WTC11 (cell line): Measurements from ENCODE around the gene OR2AJ1. TPM values are rescaled to one million over a fixed set of nuclear protein-coding genes. Genes with fewer than 3 reads are reported as not detected.

ENCODE experiments used
- ATAC-seq: fragments of 200-7000 bp; cut with Tn5 transposase; 2 replicates; pipeline ENCODE4 v1.10.0; 2021; ENCODE audit warnings: mild to moderate bottlenecking, moderate library complexity
- CTCF ChIA-PET: fragments of 300-600 bp; sonication (Branson Sonifier 250); formaldehyde crosslinking; loops from one replicate; lab custom pipeline; 2021; ENCODE audit warnings: antibody characterized with exemption; lab: Charles Lee
- POLR2A ChIA-PET: fragments of 350-600 bp; sonication (Branson Sonifier 250); formaldehyde crosslinking; loops from one replicate; lab custom pipeline; 2021; ENCODE audit warnings: antibody characterized with exemption; lab: Charles Lee
- DNase-seq: peaks from one replicate; pipeline ENCODE4 v3.0.0; 2021; ENCODE audit warnings: low spot score
- H3K27ac Mint-ChIP-seq: 2 replicates; pipeline ENCODE4 v1.8.0; 2021; ENCODE audit warnings: mixed read lengths
- H3K27me3 Mint-ChIP-seq: 2 replicates; pipeline ENCODE4 v1.8.0; 2021; ENCODE audit warnings: low read depth, mild to moderate bottlenecking, moderate library complexity, mixed read lengths
- H3K36me3 Mint-ChIP-seq: 2 replicates; pipeline ENCODE4 v1.8.0; 2021; ENCODE audit warnings: mixed read lengths
- H3K4me1 Mint-ChIP-seq: 2 replicates; pipeline ENCODE4 v1.8.0; 2022; ENCODE audit warnings: mixed read lengths
- H3K4me3 Mint-ChIP-seq: 2 replicates; pipeline ENCODE4 v1.8.0; 2021; ENCODE audit warnings: mild to moderate bottlenecking, moderate library complexity, mixed read lengths
- H3K9me3 Mint-ChIP-seq: 2 replicates; pipeline ENCODE4 v1.8.0; 2021; ENCODE audit warnings: mixed read lengths
- CBFB ChIP-seq: sonication (generic); formaldehyde crosslinking; IDR thresholded peaks from 2 replicates; pipeline ENCODE4 v1.8.1; 2022; ENCODE audit warnings: mild to moderate bottlenecking, low read depth, missing genetic modification reagents
- EMX1 ChIP-seq: fragments of 250-450 bp; sonication (Bioruptor Pico); IDR thresholded peaks from 2 replicates; pipeline ENCODE4 v1.8.0; 2021; ENCODE audit warnings: mild to moderate bottlenecking
- GTF2I ChIP-seq: fragments of 250-450 bp; sonication (Bioruptor Pico); conservative IDR thresholded peaks from 2 replicates; pipeline ENCODE4 v1.4.0; 2021; ENCODE audit warnings: mild to moderate bottlenecking
- NR1H2 ChIP-seq: sonication (generic); formaldehyde crosslinking; IDR thresholded peaks from 2 replicates; pipeline ENCODE4 v1.9.0; 2021; ENCODE audit warnings: mild to moderate bottlenecking, moderate library complexity, missing genetic modification reagents
- NR3C1 ChIP-seq: sonication (generic); formaldehyde crosslinking; conservative IDR thresholded peaks from 2 replicates; pipeline ENCODE4 v1.8.1; 2023; ENCODE audit warnings: low read depth, mild to moderate bottlenecking, missing genetic modification reagents
- TCF7 ChIP-seq: sonication (generic); formaldehyde crosslinking; IDR thresholded peaks from 2 replicates; pipeline ENCODE4 v1.8.0; 2022; ENCODE audit warnings: mild to moderate bottlenecking, low read depth, missing genetic modification reagents, moderate library complexity
- ZNF121 ChIP-seq: sonication (generic); formaldehyde crosslinking; IDR thresholded peaks from 2 replicates; pipeline ENCODE4 v1.8.0; 2023; ENCODE audit warnings: missing genetic modification reagents
- ZNF232 ChIP-seq: sonication (generic); formaldehyde crosslinking; IDR thresholded peaks from 2 replicates; pipeline ENCODE4 v1.8.0; 2022; ENCODE audit warnings: mild to moderate bottlenecking, missing genetic modification reagents
- ZNF263 ChIP-seq: sonication (generic); formaldehyde crosslinking; IDR thresholded peaks from 2 replicates; pipeline ENCODE4 v1.8.1; 2022; ENCODE audit warnings: low read depth, mild to moderate bottlenecking, moderate library complexity, missing genetic modification reagents
- ZNF396 ChIP-seq: fragments of 250-450 bp; sonication (Bioruptor Pico); IDR thresholded peaks from 2 replicates; pipeline ENCODE4 v1.8.0; 2021; ENCODE audit warnings: mild to moderate bottlenecking, moderate library complexity, borderline replicate concordance
- ZNF423 ChIP-seq: fragments of 250-450 bp; sonication (Bioruptor Pico); IDR thresholded peaks from 2 replicates; pipeline ENCODE4 v2.1.2; 2022; ENCODE audit warnings: mild to moderate bottlenecking, moderate library complexity
- total RNA-seq: library from RNA; stranded (reverse); gene quantifications from 3 replicates; pipeline ENCODE4 v1.2.3, GENCODE V29; 2021
- TF ChIP-seq, protein P1 (sequence below): sonication (generic); formaldehyde crosslinking; IDR thresholded peaks from 2 replicates; pipeline ENCODE4 v1.8.0; 2022; ENCODE audit warnings: mild to moderate bottlenecking, missing genetic modification reagents
- TF ChIP-seq, protein P2 (sequence below): sonication (generic); formaldehyde crosslinking; IDR thresholded peaks from 2 replicates; pipeline ENCODE4 v1.8.1; 2023; ENCODE audit warnings: mild to moderate bottlenecking, moderate library complexity, missing genetic modification reagents
- TF ChIP-seq, protein P3 (sequence below): sonication (generic); formaldehyde crosslinking; IDR thresholded peaks from 2 replicates; pipeline ENCODE4 v1.8.1; 2022; ENCODE audit warnings: low read depth, mild to moderate bottlenecking, moderate library complexity, missing genetic modification reagents, borderline replicate concordance
- TF ChIP-seq, protein P4 (sequence below): fragments of 250-450 bp; sonication (Bioruptor Pico); IDR thresholded peaks from 2 replicates; pipeline ENCODE4 v1.9.0; 2021; ENCODE audit warnings: moderate library complexity, mild to moderate bottlenecking, inconsistent platforms, borderline replicate concordance
- TF ChIP-seq, protein P5 (sequence below): sonication (generic); formaldehyde crosslinking; IDR thresholded peaks from 2 replicates; pipeline ENCODE4 v1.8.1; 2023; ENCODE audit warnings: mild to moderate bottlenecking, missing genetic modification reagents, borderline replicate concordance
- TF ChIP-seq, protein P6 (sequence below): sonication (generic); formaldehyde crosslinking; conservative IDR thresholded peaks from 2 replicates; pipeline ENCODE4 v1.8.1; 2023; ENCODE audit warnings: mild to moderate bottlenecking, low read depth, missing genetic modification reagents, moderate library complexity

The OR2AJ1 gene
- total RNA-seq, 1 experiment from 2014 or later, result not detected

DNA sequence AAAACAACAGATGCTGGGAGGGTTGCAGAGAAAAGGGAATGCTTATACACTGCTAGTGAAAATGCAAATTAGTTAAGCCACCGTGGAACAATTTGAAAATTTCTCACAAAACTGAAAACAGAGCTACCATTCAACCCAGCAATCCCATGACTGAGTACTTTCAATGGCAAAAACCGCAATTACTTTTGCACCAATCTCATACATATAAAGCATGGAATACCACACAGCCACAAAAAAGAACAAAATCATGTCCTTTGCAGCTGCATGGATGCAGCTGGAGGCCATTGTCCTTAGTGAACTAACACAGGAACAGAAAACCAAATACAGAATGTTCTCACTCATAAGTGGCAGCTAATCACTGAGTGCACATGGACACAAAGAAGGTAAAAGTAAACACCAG, 10.9 kb upstream of the OR2AJ1 start (continued):
- TF ChIP-seq, protein P1, sequence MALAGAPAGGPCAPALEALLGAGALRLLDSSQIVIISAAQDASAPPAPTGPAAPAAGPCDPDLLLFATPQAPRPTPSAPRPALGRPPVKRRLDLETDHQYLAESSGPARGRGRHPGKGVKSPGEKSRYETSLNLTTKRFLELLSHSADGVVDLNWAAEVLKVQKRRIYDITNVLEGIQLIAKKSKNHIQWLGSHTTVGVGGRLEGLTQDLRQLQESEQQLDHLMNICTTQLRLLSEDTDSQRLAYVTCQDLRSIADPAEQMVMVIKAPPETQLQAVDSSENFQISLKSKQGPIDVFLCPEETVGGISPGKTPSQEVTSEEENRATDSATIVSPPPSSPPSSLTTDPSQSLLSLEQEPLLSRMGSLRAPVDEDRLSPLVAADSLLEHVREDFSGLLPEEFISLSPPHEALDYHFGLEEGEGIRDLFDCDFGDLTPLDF, result no peak
- TF ChIP-seq, protein P2, sequence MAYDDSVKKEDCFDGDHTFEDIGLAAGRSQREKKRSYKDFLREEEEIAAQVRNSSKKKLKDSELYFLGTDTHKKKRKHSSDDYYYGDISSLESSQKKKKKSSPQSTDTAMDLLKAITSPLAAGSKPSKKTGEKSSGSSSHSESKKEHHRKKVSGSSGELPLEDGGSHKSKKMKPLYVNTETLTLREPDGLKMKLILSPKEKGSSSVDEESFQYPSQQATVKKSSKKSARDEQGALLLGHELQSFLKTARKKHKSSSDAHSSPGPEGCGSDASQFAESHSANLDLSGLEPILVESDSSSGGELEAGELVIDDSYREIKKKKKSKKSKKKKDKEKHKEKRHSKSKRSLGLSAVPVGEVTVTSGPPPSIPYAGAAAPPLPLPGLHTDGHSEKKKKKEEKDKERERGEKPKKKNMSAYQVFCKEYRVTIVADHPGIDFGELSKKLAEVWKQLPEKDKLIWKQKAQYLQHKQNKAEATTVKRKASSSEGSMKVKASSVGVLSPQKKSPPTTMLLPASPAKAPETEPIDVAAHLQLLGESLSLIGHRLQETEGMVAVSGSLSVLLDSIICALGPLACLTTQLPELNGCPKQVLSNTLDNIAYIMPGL (CRISPR knock-in tag), result no peak

DNA sequence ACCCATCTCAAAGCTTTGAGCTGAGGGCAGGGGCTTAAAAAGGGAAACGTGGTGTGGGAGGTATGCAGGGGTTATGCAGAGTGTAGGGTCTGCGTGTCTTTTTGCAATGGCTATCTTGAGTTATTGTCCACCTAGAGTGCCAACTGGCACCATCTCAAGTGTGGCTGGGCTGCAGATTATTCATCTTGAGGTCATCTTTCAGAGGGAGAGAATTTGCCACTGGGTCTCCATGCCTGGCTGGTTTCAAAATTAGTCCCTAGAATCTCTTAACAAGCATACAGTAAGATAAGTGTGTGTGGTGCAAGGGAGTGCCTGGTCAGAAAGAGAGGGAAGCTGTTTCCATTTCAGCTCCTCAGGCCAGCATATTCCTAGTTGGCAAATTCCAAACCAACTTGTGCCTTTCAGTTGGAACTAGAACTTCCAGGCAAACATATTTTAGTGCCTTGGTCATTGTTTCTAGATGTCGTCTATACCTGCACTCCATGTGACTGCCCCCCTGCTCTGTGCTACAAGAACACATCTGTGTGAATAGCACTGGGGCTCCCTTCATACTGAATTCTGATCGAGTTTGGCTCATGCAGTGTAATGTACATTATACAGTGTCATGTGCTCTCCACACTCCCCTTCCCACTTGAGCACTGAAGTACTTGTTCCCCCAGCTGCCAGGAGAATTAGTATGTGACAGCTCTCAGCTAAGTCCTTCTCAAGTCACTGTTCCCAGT, 9.6 kb upstream of the OR2AJ1 start:
- H3K27ac Mint-ChIP-seq, result no peak overlapping the region
- H3K9me3 Mint-ChIP-seq, result peaks cover 59% of the 10 kb centered on the region
- H3K4me1 Mint-ChIP-seq, result no peaks in the 10 kb centered on the region
- peaks cover 28% of the 10 kb centered on the region for H3K36me3 Mint-ChIP-seq
- POLR2A ChIA-PET, result no interaction called here
- TF ChIP-seq, protein P1, result no peak
- TF ChIP-seq, protein P3, sequence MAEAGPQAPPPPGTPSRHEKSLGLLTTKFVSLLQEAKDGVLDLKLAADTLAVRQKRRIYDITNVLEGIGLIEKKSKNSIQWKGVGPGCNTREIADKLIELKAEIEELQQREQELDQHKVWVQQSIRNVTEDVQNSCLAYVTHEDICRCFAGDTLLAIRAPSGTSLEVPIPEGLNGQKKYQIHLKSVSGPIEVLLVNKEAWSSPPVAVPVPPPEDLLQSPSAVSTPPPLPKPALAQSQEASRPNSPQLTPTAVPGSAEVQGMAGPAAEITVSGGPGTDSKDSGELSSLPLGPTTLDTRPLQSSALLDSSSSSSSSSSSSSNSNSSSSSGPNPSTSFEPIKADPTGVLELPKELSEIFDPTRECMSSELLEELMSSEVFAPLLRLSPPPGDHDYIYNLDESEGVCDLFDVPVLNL (CRISPR knock-in tag), result no peak
- TF ChIP-seq ZNF232, result no peak
- TF ChIP-seq TCF7, result no peak
- TF ChIP-seq NR3C1, result no peak
- TF ChIP-seq EMX1 (CRISPR knock-in tag), result no peak
- TF ChIP-seq ZNF423 (CRISPR knock-in tag), result no peak
- TF ChIP-seq, protein P4, sequence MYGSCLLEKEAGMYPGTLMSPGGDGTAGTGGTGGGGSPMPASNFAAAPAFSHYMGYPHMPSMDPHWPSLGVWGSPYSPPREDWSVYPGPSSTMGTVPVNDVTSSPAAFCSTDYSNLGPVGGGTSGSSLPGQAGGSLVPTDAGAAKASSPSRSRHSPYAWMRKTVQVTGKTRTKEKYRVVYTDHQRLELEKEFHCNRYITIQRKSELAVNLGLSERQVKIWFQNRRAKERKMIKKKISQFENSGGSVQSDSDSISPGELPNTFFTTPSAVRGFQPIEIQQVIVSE (CRISPR knock-in tag), result no peak
- TF ChIP-seq, protein P5, sequence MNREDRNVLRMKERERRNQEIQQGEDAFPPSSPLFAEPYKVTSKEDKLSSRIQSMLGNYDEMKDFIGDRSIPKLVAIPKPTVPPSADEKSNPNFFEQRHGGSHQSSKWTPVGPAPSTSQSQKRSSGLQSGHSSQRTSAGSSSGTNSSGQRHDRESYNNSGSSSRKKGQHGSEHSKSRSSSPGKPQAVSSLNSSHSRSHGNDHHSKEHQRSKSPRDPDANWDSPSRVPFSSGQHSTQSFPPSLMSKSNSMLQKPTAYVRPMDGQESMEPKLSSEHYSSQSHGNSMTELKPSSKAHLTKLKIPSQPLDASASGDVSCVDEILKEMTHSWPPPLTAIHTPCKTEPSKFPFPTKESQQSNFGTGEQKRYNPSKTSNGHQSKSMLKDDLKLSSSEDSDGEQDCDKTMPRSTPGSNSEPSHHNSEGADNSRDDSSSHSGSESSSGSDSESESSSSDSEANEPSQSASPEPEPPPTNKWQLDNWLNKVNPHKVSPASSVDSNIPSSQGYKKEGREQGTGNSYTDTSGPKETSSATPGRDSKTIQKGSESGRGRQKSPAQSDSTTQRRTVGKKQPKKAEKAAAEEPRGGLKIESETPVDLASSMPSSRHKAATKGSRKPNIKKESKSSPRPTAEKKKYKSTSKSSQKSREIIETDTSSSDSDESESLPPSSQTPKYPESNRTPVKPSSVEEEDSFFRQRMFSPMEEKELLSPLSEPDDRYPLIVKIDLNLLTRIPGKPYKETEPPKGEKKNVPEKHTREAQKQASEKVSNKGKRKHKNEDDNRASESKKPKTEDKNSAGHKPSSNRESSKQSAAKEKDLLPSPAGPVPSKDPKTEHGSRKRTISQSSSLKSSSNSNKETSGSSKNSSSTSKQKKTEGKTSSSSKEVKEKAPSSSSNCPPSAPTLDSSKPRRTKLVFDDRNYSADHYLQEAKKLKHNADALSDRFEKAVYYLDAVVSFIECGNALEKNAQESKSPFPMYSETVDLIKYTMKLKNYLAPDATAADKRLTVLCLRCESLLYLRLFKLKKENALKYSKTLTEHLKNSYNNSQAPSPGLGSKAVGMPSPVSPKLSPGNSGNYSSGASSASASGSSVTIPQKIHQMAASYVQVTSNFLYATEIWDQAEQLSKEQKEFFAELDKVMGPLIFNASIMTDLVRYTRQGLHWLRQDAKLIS, result no peak
- TF ChIP-seq ZNF263 (CRISPR knock-in tag), result no peak
- TF ChIP-seq NR1H2 (CRISPR knock-in tag), result no peak
- no peak for TF ChIP-seq ZNF121 (CRISPR knock-in tag)
- TF ChIP-seq, protein P6, sequence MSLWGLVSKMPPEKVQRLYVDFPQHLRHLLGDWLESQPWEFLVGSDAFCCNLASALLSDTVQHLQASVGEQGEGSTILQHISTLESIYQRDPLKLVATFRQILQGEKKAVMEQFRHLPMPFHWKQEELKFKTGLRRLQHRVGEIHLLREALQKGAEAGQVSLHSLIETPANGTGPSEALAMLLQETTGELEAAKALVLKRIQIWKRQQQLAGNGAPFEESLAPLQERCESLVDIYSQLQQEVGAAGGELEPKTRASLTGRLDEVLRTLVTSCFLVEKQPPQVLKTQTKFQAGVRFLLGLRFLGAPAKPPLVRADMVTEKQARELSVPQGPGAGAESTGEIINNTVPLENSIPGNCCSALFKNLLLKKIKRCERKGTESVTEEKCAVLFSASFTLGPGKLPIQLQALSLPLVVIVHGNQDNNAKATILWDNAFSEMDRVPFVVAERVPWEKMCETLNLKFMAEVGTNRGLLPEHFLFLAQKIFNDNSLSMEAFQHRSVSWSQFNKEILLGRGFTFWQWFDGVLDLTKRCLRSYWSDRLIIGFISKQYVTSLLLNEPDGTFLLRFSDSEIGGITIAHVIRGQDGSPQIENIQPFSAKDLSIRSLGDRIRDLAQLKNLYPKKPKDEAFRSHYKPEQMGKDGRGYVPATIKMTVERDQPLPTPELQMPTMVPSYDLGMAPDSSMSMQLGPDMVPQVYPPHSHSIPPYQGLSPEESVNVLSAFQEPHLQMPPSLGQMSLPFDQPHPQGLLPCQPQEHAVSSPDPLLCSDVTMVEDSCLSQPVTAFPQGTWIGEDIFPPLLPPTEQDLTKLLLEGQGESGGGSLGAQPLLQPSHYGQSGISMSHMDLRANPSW (CRISPR knock-in tag), result no peak
- TF ChIP-seq ZNF396 (CRISPR knock-in tag), result no peak
- TF ChIP-seq GTF2I, result no peak
- TF ChIP-seq CBFB (CRISPR knock-in tag), result no peak
- CTCF ChIA-PET, result no interaction called here
- DNase-seq (no peak), ATAC-seq (no peak)
- no peak overlapping the region for H3K4me3 Mint-ChIP-seq
- H3K27me3 Mint-ChIP-seq, result no peaks in the 10 kb centered on the region
